Neural crest cell (in vitro differentiated cells): ENCODE data around the gene BCAP29. TPM values are rescaled to one million over a fixed set of nuclear protein-coding genes. Genes with fewer than 3 reads are reported as not detected.

ENCODE experiments used
- DNase-seq: peaks from one replicate; pipeline ENCODE4 v3.0.0; 2021; ENCODE audit warnings: low read depth, mixed read lengths, low spot score
- H3K27ac Mint-ChIP-seq: one replicate; pipeline ENCODE4 v1.8.0; 2021; ENCODE audit warnings: mild to moderate bottlenecking, mixed read lengths; ENCODE audit not compliant: unreplicated experiment
- H3K27me3 Mint-ChIP-seq: 2 replicates; pipeline ENCODE4 v1.8.0; 2021; ENCODE audit warnings: low read depth, mild to moderate bottlenecking, mixed read lengths
- H3K36me3 Mint-ChIP-seq: 2 replicates; pipeline ENCODE4 v1.8.0; 2021; ENCODE audit warnings: low read depth, mild to moderate bottlenecking, mixed read lengths
- H3K4me1 Mint-ChIP-seq: 2 replicates; pipeline ENCODE4 v1.8.0; 2021; ENCODE audit warnings: mixed read lengths
- H3K4me3 Mint-ChIP-seq: one replicate; pipeline ENCODE4 v1.8.0; 2021; ENCODE audit warnings: mild to moderate bottlenecking, mixed read lengths
- H3K9me3 Mint-ChIP-seq: 2 replicates; pipeline ENCODE4 v1.8.0; 2021; ENCODE audit warnings: mixed read lengths
- total RNA-seq: library from RNA; stranded (reverse); gene quantifications from 2 replicates; pipeline ENCODE4 v1.2.1, GENCODE V29; 2021
- TF ChIP-seq, protein P1 (sequence below): fragments of 200-600 bp; sonication (generic); conservative IDR thresholded peaks from 2 replicates; pipeline ENCODE4 v1.5.0; 2021; ENCODE audit warnings: antibody characterized with exemption, mild to moderate bottlenecking

Gene BCAP29
- total RNA-seq, 1 donor from 2014 or later, result 34.2 TPM

DNA sequence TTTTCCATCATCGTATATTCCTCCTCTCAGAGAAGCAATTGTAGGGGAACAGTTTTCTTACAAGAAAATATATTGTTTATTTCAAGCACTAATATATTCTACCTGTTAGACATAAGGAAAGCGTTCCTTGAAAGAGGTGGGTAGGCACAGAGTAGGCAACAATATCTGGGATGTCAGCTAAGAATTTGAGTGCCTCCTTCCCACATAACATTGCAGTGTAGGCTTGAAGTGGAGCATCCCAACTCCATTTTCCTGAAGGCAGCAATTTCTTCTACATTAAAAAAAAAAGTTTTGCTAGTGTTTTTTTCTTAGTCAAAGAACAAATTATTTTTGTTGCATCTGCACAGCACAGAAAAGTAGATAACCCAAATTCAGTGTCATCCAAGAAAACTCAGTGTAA lies 20.8 kb downstream of the BCAP29 start:
- peaks cover 8% of the 10 kb centered on the region for H3K4me1 Mint-ChIP-seq
- H3K27ac Mint-ChIP-seq, result no peak overlapping the region
- no peaks in the 10 kb centered on the region for H3K36me3 Mint-ChIP-seq
- TF ChIP-seq, protein P1, sequence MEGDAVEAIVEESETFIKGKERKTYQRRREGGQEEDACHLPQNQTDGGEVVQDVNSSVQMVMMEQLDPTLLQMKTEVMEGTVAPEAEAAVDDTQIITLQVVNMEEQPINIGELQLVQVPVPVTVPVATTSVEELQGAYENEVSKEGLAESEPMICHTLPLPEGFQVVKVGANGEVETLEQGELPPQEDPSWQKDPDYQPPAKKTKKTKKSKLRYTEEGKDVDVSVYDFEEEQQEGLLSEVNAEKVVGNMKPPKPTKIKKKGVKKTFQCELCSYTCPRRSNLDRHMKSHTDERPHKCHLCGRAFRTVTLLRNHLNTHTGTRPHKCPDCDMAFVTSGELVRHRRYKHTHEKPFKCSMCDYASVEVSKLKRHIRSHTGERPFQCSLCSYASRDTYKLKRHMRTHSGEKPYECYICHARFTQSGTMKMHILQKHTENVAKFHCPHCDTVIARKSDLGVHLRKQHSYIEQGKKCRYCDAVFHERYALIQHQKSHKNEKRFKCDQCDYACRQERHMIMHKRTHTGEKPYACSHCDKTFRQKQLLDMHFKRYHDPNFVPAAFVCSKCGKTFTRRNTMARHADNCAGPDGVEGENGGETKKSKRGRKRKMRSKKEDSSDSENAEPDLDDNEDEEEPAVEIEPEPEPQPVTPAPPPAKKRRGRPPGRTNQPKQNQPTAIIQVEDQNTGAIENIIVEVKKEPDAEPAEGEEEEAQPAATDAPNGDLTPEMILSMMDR, result no peak
- no peaks in the 10 kb centered on the region for H3K9me3 Mint-ChIP-seq
- no peak for DNase-seq
- H3K27me3 Mint-ChIP-seq, result no peaks in the 10 kb centered on the region
- H3K4me3 Mint-ChIP-seq, result no peak overlapping the region

DNA sequence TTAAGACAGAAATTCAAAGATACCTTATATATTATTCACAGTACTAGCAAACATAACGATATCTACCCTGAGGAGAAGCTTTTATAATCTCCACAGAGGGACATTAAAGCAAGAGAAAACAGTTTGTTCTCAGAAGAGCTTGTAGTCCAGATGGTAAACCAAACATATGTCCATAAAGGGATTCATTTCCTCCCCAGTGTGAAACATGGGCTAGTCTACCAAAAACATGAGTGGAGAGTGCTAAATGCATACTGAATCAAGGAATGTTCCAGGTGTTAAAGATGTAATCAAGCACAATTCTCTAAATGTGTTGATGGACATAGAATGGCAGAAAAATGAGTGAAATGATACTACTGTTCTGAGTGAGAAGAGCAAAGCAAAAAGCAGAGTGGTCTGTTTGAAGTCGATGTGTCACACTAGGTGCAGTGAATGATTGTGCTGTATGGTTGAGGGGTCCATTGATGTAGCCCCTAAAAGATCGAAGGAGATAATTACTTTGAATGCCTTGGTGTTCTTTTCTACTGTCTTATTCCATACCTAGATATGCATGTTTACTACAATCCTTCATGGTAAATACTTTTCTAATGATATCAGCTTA lies 25.3 kb downstream of the BCAP29 start:
- Mint-ChIP-seq H3K27ac (no peak overlapping the region), H3K27me3 (no peaks in the 10 kb centered on the region), H3K36me3 (peaks cover 2% of the 10 kb centered on the region), H3K9me3 (no peaks in the 10 kb centered on the region), H3K4me1 (no peaks in the 10 kb centered on the region), H3K4me3 (no peak overlapping the region)
- TF ChIP-seq, protein P1, result no peak
- DNase-seq, result no peak

- TF ChIP-seq, protein P1, result no peak
- Mint-ChIP-seq H3K27ac (no peak overlapping the region), H3K4me3 (no peak overlapping the region), H3K4me1 (no peaks in the 10 kb centered on the region), H3K27me3 (no peaks in the 10 kb centered on the region), H3K36me3 (peaks cover 2% of the 10 kb centered on the region), H3K9me3 (no peaks in the 10 kb centered on the region)
- DNase-seq, result no peak
Observed at GRCh38 chr7:107606303-107606702, 26.3 kb downstream of the BCAP29 start.

GRCh38 chr7:107609811-107610261 lies 29.8 kb downstream of the BCAP29 start:
- no peaks in the 10 kb centered on the region for H3K9me3 Mint-ChIP-seq
- H3K4me1 Mint-ChIP-seq, result no peaks in the 10 kb centered on the region
- no peak for DNase-seq
- H3K27me3 Mint-ChIP-seq, result no peaks in the 10 kb centered on the region
- TF ChIP-seq, protein P1, result no peak
- peaks cover 3% of the 10 kb centered on the region for H3K36me3 Mint-ChIP-seq
- H3K27ac Mint-ChIP-seq, result no peak overlapping the region
- H3K4me3 Mint-ChIP-seq, result no peak overlapping the region

GRCh38 chr7:107610323-107610722 lies 30.3 kb downstream of the BCAP29 start:
- Mint-ChIP-seq H3K4me1 (no peaks in the 10 kb centered on the region), H3K36me3 (peaks cover 5% of the 10 kb centered on the region), H3K9me3 (no peaks in the 10 kb centered on the region), H3K4me3 (no peak overlapping the region), H3K27ac (no peak overlapping the region), H3K27me3 (no peaks in the 10 kb centered on the region)
- DNase-seq, result no peak
- TF ChIP-seq, protein P1, result no peak
